Measurements from ENCODE around the gene GMCL1.

GMCL1 gene

GRCh38 chr2:69836316-69836715 is 6.9 kb downstream of the GMCL1 start:
- Histone ChIP-seq H3K9me3 (replicated peaks; ENCODE audit: insufficient read depth, low read length) (no peaks in the 10 kb centered on the region), H3K9me2 (replicated peaks; ENCODE audit: insufficient read depth, low read length) (no peaks in the 10 kb centered on the region), H3K4me2 (ENCODE audit: low read depth, low read length) (no peak overlapping the region), H3K4me3 (ENCODE audit: low read length) (no peak overlapping the region), H3K27ac (ENCODE audit: low read length) (no peak overlapping the region), H4K20me1 (ENCODE audit: insufficient read depth, low read length) (no peaks in the 10 kb centered on the region), H3F3A (ENCODE audit: insufficient read depth, low read length) (0 out of 2 replicates have a peak, but pooled peaks cover 3% of the 10 kb centered on the region), H2AFZ (ENCODE audit: low read length) (no peak overlapping the region), H3K36me3 (replicated peaks; ENCODE audit: insufficient read depth, low read length) (0 out of 2 replicates have a peak, but pooled peaks cover 10% of the 10 kb centered on the region), H3K27me3 (replicated peaks; ENCODE audit: insufficient read depth, low read length) (no peaks in the 10 kb centered on the region), H3K9ac (ENCODE audit: low read length) (no peak overlapping the region), H3K79me2 (ENCODE audit: low read length) (peaks cover 56% of the 10 kb centered on the region), H3K4me1 (ENCODE audit: low read length) (peaks cover 3% of the 10 kb centered on the region; the same call in 1 of the 2 replicates)
- peak; percentile 27 for DNase-seq
- TF ChIP-seq EZH2 (optimal IDR thresholded peaks at IDR 0.05; ENCODE audit: low read depth, low read length) (no peak), EZH2phosphoT487 (IDR thresholded peaks at IDR 0.05; ENCODE audit: low read length) (no peak)
- TF ChIP-seq, protein P1, sequence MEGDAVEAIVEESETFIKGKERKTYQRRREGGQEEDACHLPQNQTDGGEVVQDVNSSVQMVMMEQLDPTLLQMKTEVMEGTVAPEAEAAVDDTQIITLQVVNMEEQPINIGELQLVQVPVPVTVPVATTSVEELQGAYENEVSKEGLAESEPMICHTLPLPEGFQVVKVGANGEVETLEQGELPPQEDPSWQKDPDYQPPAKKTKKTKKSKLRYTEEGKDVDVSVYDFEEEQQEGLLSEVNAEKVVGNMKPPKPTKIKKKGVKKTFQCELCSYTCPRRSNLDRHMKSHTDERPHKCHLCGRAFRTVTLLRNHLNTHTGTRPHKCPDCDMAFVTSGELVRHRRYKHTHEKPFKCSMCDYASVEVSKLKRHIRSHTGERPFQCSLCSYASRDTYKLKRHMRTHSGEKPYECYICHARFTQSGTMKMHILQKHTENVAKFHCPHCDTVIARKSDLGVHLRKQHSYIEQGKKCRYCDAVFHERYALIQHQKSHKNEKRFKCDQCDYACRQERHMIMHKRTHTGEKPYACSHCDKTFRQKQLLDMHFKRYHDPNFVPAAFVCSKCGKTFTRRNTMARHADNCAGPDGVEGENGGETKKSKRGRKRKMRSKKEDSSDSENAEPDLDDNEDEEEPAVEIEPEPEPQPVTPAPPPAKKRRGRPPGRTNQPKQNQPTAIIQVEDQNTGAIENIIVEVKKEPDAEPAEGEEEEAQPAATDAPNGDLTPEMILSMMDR (IDR thresholded peaks at IDR 0.05; ENCODE audit: low read length): no peak

DNA sequence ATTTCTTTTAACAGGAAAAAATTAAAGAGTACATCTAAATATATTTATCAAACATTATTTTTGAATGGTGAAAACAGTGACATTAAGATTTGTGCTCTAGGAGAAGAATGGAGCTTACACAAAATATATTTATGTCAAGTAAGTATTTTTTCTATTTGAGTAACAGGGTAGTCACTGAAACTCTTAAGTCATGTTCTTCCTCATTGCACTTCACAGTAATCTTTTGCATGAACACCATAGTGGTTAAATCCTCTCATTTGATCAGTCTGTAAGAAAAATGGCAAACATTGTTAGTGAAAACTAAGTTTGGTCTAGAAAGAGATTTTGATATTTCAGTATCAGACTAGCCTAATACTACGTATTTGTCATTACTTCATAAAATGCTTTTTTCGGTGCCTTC is 8.1 kb downstream of the GMCL1 start:
- Histone ChIP-seq H3K36me3 (replicated peaks; ENCODE audit: insufficient read depth, low read length) (0 out of 2 replicates have a peak, but pooled peaks cover 8% of the 10 kb centered on the region), H3K9me2 (replicated peaks; ENCODE audit: insufficient read depth, low read length) (no peaks in the 10 kb centered on the region), H2AFZ (ENCODE audit: low read length) (no peak overlapping the region), H3K4me1 (ENCODE audit: low read length) (no peaks in the 10 kb centered on the region), H3K9ac (ENCODE audit: low read length) (no peak overlapping the region), H3K79me2 (ENCODE audit: low read length) (peaks cover 44% of the 10 kb centered on the region), H3K27ac (ENCODE audit: low read length) (no peak overlapping the region), H3K9me3 (replicated peaks; ENCODE audit: insufficient read depth, low read length) (no peaks in the 10 kb centered on the region), H3K27me3 (replicated peaks; ENCODE audit: insufficient read depth, low read length) (no peaks in the 10 kb centered on the region), H3F3A (ENCODE audit: insufficient read depth, low read length) (0 out of 2 replicates have a peak, but pooled peaks cover 3% of the 10 kb centered on the region), H4K20me1 (ENCODE audit: insufficient read depth, low read length) (no peaks in the 10 kb centered on the region), H3K4me2 (ENCODE audit: low read depth, low read length) (no peak overlapping the region), H3K4me3 (ENCODE audit: low read length) (no peak overlapping the region)
- no peak for DNase-seq
- TF ChIP-seq EZH2phosphoT487 (IDR thresholded peaks at IDR 0.05; ENCODE audit: low read length) (no peak), EZH2 (optimal IDR thresholded peaks at IDR 0.05; ENCODE audit: low read depth, low read length) (no peak)
- TF ChIP-seq, protein P1 (IDR thresholded peaks at IDR 0.05; ENCODE audit: low read length): no peak

GRCh38 chr2:69843993-69844392 is 14.5 kb downstream of the GMCL1 start:
- Histone ChIP-seq H4K20me1 (ENCODE audit: insufficient read depth, low read length) (no peaks in the 10 kb centered on the region), H3K27me3 (replicated peaks; ENCODE audit: insufficient read depth, low read length) (no peaks in the 10 kb centered on the region), H3K9me3 (replicated peaks; ENCODE audit: insufficient read depth, low read length) (no peaks in the 10 kb centered on the region), H3K4me3 (ENCODE audit: low read length) (no peak overlapping the region), H3F3A (ENCODE audit: insufficient read depth, low read length) (no peaks in the 10 kb centered on the region), H3K27ac (ENCODE audit: low read length) (no peak overlapping the region), H3K9ac (ENCODE audit: low read length) (no peak overlapping the region), H3K9me2 (replicated peaks; ENCODE audit: insufficient read depth, low read length) (no peaks in the 10 kb centered on the region), H2AFZ (ENCODE audit: low read length) (no peak overlapping the region), H3K36me3 (replicated peaks; ENCODE audit: insufficient read depth, low read length) (peaks cover 10% of the 10 kb centered on the region), H3K79me2 (ENCODE audit: low read length) (no peaks in the 10 kb centered on the region), H3K4me2 (ENCODE audit: low read depth, low read length) (no peak overlapping the region), H3K4me1 (ENCODE audit: low read length) (no peaks in the 10 kb centered on the region)
- TF ChIP-seq EZH2 (optimal IDR thresholded peaks at IDR 0.05; ENCODE audit: low read depth, low read length) (no peak), EZH2phosphoT487 (IDR thresholded peaks at IDR 0.05; ENCODE audit: low read length) (no peak)
- TF ChIP-seq, protein P1 (IDR thresholded peaks at IDR 0.05; ENCODE audit: low read length): no peak
- DNase-seq: no peak

Data from MM.1S (cell line).